Fibroblast of peridontal ligament (primary cell): Measurements from ENCODE around the gene SLCO4A1.

Source experiments
- DNase-seq: peaks from one replicate; pipeline ENCODE4 v3.0.0-alpha.2; 2010; ENCODE audit errors: extremely low read depth

The SLCO4A1 gene

GRCh38 chr20:62686869-62687830 lies 44.8 kb downstream of the SLCO4A1 start:
- DNase-seq = no peak

GRCh38 chr20:62688083-62688482 lies 45.8 kb downstream of the SLCO4A1 start:
- no peak for DNase-seq

- no peak for DNase-seq
Observed at GRCh38 chr20:62688855-62689460, 46.7 kb downstream of the SLCO4A1 start.

DNA sequence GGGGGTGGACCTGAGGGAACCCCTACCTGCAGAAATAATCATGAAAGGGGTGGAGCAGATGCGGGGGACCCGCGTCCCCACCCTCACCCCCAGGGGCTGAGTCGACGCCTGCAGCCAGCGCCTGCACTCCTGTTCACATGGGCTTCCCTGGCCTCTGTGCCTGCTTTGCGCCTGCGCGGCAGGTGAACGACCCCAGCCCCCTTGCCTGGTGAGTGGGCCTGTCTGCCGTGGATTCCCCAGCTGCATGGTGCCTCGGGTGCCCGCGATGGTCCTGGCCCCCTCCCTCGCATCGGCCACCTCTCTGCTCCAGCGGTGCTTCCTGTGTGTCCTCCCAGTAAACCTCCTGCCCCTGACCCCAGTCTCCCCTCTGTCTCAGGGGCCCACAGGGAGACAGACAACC lies 47.6 kb downstream of the SLCO4A1 start:
- DNase-seq = no peak

- DNase-seq = no peak
Observed at GRCh38 chr20:62690261-62690820, 48.0 kb downstream of the SLCO4A1 start.

DNA sequence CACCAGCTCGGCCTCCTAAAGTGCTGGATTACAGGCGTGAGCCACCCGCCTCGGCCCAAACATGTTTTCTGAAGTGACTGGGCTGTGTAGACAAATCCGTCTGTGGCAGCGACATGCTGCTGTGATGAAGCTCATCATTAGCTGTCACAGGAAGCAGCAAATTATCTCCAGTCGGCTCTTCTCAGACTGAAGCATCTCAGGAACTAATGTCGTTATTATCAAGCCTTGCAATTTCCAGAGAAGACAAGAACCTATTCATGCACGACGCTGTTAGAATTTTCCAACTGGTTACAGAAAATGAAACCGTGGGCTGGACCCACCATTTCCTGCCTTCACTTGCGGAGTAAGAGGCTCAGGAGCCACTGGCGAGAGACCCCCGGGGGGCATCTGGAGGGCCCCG lies 49.2 kb downstream of the SLCO4A1 start:
- no peak for DNase-seq

DNA sequence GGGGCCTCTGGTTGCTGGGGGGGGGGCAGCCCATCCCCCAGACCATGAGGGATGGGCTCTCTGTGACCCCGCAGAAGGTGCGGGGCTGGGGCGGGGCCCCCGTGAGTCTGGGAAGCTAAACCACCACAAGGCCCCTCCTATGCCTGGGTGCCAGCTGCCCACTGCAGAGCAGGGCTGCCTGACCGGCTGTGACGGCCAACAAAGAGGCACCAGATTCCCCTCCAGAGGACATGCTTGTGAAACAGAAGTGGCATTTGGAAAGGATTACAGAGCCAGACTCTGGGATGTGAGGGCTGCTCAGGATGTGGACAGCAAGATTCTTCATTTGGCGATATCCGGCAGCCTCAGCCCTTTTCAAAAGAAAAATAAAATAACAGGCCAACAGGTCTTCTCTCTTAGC lies 49.9 kb downstream of the SLCO4A1 start:
- DNase-seq = no peak

DNA sequence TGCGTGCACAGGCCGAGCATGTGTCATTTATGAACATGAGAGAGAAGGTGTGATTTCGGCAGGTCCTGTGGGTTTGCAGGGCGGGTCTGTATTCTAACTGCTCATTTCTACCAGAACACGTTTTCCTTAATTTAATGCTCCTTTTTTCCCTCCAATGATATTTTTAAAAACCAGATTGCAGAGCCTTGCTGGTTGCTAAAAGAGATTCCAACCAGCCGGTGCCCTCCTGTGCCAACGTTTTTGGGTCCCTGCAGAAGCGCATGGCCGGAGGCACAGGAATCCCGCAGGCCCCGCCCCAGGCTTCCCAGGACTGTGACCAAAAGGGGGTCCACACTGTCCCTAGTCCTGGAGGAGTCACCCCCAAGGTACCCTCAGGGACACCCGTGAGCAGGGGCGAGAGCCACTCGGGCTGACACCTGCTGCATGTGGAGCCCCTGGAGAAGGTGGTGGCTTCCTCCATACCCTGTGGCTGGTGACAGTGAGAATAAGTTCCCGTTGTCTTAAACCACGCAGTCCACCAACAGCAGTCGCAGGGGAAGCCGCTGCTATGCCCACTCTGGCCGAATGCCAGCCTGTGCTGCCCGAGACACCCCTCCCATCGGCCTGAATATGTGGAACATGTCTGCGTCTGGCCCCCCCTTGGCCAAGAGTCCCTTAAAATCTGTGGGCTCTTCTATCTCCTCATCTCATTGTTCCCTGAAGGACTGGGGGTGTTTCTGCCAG lies 50.7 kb downstream of the SLCO4A1 start:
- DNase-seq = no peak

DNA sequence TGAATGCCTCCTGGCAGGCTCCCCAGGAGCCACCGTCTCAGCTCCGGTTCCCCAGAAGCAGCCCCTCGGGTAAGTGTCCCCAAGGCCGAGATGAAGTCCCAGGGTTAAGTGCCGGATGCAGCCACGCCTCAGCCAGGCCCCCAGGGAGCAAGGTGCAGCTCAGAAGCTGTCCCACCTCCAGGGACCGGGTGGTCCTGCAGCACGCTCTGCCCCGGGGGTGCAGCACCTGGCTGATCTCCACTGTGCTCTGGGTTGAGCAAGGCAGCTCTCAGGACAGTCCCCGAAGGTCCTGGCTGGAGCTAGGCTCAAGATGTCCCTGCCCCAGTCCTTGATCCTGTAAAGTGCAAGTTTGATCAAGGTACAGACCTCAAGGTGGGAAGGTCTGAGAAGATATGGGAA lies 51.2 kb downstream of the SLCO4A1 start:
- DNase-seq = no peak

DNA sequence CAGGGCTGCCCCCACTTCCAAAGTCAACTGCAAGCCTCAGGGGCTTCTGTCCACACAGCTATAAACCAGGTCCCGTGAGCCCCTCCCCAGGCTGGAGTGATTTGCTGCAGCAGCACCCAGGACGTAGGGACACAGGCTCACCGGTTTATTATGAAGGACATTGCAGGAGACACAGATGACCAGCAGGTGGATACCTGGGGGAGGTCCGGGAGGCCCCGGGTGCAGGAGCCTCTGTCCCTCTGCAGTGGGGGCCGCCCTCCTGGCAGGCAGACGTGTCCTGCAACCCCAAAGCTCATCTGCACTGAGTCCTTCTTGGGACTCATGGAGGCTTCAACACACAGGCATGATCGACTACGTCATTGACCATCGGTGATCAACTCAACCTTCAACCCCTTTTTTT lies 51.8 kb downstream of the SLCO4A1 start:
- DNase-seq = no peak

DNA sequence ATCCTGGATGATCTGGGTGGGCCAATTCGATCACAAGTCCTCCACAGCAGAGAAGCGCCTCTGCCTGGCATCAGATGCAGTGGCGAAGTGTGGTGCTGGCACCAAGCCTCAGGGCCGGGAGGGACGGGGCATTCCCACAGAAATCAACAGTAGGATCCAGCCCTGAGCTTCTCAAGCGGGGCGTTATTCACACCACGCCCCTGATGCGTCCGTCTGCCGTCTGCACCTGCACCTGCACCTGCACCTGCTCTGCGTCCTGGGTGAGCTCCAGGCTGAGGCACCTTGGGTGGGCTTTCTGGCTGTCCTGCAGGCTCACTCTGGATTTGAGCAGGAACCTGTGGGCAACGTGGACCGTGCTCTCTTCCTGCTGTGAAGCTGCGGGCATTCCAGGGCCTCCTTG lies 52.6 kb downstream of the SLCO4A1 start:
- no peak for DNase-seq

- DNase-seq = no peak
Observed at GRCh38 chr20:62695448-62696414, 53.4 kb downstream of the SLCO4A1 start.

GRCh38 chr20:62696434-62696957 lies 54.2 kb downstream of the SLCO4A1 start:
- no peak for DNase-seq

DNA sequence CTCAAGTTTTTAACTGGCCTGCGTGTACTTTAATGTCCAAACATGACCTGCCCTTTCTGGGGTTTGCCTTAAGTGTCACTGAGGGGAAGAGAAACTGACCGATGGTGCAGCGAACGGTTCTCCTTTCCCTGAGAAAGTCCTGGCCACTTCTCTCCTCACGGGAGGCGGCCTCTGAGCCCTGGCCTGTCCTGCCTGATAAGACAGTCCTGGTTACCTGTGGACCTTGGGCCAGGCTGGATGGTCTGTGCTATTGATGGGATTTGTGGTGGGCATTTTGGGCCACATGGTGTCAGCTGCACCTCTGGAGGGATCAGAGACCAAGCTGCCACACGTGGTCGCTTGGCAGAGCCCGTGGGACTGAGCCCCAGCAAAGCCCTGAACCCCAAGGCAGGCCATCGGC lies 54.7 kb downstream of the SLCO4A1 start:
- DNase-seq = no peak

DNA sequence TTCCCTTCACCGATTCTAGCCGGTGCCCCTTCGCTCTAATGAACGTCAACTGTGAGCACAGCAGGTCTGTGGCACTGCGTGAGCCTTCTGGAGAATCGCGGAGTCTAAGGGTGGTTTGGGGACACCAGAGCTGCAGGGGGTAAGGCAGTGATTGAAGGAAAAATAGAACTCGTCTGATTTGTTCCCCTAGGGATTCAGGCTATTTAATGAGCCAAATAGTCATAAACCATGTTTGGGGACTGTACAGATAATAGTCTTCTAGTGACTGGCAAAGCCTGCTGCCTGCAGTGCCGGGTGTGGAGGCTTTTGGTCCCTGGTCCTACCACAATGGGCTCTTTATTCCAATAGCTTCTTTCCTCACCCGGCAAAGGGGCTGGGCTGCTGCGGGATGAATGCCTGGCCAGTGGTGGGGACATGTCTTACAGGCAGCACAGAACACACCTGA lies 55.2 kb downstream of the SLCO4A1 start:
- no peak for DNase-seq

DNA sequence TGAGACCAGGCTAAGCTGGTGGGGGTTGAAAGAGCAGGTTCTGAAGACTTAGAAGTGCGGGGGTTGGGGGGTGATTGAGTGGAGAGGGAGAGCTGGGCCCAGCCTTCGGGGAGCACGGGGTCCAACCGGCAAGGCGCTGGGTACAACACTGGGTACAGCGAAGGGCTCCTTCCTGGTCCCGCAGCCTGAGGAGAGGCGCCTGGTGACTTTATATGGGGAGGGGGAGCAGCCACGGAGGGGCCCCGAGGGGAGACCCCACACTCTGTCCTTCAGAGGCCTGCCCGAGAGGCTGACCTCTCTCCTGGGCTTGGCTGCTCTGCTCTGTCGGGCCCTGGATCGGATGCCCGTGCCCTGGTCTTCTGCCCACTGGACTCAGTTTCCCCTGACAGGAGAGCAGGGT lies 55.9 kb downstream of the SLCO4A1 start:
- no peak for DNase-seq

- DNase-seq = no peak
Observed at GRCh38 chr20:62699296-62699695, 57.0 kb downstream of the SLCO4A1 start.

GRCh38 chr20:62699741-62700140 lies 57.4 kb downstream of the SLCO4A1 start:
- DNase-seq = no peak

GRCh38 chr20:62700261-62700930 lies 58.1 kb downstream of the SLCO4A1 start:
- no peak for DNase-seq
